HS-5 (cell line): Measurements from ENCODE around the gene DECR2.
"Not testable (repeated sequence)": the region's sequence is repeated elsewhere in the genome, so short reads cannot be mapped to it uniquely, and the experiment has no call there.

ENCODE experiments used
- DNase-seq: peaks from one replicate; pipeline ENCODE4 v3.0.0-alpha.2; 2012; ENCODE audit warnings: low read depth

Gene DECR2

DNA sequence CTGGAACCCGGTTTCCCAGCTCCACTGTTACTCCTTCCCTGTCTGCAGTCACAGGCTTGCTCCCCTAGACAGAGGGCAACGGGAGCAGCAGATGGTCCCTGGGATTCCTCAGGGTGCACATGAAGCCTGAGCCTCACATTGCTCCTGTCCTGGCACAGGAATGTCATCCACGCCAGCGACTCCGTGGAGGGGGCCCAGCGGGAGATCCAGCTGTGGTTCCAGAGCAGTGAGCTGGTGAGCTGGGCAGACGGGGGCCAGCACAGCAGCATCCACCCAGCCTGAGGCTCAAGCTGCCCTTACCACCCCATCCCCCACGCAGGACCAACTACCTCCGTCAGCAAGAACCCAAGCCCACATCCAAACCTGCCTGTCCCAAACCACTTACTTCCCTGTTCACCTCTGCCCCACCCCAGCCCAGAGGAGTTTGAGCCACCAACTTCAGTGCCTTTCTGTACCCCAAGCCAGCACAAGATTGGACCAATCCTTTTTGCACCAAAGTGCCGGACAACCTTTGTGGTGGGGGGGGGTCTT is 1.6 kb upstream of the DECR2 start:
- no peak for DNase-seq

DNA sequence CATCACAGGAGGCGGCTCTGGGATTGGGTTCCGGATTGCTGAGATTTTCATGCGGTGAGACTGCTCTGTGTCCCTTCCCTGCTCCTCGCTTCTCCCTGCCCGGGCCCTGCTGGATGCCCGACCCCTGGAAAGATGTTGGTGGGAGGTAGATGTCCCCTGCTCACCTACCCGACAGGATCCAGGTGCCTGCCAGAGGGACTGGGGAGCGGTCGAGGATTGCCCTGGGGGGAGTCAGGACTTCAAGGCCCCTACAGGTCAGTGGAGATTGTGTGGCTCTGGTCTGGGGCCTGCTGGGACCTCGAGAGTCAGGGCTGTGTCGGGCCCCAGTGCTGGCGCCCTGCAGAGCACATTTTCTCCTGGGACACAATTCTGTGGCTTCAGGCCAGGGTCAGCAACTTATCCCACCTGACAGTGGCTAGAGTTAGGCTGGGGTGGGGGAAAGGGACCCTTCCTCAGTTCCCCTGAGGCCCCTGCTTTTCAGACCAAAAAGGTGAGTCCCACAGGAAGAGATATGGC is 3.3 kb downstream of the DECR2 start:
- DNase-seq = no peak

DNA sequence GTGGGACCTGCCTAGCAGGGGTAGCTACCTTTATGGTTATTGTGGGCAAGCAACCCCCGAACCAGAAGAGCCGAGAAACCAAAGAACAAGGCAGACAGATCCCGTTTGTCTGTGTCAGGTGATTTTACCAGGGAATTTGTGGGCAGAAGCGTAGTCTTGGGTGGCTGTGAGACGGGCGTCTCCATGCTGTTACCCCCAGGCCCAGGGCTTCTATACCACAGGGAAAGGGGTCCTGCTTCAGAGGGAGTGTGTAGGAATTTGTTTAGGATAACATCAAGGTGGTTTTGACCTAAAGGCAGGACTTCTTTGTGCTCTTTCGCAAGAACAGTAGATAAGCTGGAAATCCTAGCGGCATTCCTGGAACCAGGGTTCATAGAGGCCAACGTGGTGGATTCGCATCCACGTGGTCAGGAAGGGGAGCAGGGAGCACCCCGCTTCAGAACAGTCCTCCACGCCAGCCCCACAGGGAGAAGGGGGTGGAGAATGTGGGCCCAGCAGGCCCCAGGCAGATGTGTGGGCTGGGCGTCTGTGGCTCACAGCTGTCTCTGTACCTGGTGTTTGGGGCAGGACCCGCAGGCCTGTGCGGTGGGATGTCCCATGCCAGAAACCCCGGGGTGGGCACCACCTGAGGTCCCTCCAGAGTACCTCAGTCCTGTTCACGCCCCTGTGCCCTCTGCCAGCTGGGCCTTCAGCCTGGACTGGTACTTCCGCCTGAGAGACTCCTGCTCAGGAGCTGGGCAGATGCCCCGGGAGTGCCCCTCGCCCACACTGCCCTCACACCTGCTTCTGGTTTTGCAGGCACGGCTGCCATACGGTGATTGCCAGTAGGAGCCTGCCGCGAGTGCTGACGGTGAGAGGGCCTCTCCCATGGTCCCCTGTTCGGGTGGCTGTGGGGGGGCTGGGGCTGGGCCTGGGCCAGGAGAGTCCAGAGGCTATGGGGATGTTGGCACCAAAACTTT is 4.1 kb downstream of the DECR2 start:
- DNase-seq = no peak

DNA sequence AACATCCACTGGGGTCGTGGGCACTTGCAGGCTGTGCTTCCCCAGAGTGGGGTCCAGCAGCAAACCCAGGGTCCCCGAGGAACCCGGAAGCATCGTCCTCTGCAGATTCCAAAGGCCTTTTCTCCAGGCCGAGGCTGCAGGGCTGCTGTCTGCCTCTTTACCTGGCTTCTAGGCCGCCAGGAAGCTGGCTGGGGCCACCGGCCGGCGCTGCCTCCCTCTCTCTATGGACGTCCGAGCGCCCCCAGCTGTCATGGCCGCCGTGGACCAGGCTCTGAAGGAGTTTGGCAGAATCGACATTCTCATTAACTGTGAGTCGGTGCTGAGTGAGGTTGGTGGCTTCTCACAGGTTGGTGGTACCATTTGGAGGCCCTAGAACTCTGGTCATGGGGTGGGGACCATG is 5.6 kb downstream of the DECR2 start:
- no peak for DNase-seq

DNA sequence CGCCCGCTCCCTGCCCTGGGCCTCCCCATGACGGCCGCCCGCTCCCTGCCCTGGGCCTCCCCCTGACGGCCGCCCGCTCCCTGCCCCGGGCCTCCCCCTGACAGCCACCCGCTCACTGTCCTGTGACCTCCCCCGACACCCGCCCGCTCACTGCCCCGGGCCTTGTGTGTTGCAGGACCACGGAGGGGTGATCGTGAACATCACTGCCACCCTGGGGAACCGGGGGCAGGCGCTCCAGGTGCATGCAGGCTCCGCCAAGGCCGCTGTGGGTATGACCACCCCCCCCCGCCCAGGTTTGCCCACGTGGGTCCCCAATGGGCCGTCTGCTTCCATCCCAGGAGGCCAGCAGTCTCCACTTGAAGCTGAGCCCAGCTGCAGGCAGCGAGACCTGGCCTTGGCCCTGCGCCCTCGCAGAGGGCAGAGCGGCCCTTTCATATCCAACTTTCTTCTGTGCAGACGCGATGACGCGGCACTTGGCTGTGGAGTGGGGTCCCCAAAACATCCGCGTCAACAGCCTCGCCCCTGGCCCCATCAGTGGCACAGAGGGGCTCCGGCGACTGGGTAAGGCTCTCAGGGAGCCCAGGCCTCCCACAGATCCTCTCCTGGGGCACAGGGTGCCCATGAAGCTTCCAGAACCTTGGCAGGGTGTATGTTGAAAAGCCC is 9.0 kb downstream of the DECR2 start:
- no peak for DNase-seq

DNA sequence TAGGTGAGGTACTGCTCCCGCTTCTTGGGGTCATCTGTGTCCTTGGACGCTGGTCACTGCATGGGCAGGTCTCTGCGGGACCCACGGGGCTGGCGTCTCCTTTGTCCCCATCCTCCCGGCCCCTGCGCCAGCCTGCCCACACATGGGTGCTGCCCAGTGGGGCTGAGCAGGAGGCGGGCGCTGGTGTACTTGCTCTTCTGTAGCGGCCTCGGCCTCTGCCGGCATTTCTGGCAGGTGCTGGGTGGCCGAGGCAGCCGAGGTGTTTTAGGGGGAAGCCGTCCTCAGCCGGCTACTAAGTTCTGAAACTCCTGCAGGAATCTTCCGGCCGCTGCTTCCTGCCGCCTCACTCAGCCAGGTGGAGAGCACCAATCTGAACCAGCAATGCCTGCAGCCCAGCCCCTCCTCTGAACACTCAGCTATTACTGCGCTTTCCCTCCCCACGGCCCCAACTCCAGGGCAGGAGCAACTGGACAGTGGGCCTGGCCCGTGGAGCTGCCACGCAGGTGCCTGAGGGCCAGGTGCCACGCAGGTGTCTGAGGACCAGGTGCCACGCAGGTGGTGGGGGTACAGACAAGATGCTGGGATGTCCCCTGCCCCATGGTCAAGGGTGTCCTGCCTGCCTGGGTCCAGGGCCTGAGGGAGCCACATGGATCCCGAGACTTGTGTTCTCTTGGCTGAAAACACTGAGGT is 10.0 kb downstream of the DECR2 start:
- no peak for DNase-seq

DNA sequence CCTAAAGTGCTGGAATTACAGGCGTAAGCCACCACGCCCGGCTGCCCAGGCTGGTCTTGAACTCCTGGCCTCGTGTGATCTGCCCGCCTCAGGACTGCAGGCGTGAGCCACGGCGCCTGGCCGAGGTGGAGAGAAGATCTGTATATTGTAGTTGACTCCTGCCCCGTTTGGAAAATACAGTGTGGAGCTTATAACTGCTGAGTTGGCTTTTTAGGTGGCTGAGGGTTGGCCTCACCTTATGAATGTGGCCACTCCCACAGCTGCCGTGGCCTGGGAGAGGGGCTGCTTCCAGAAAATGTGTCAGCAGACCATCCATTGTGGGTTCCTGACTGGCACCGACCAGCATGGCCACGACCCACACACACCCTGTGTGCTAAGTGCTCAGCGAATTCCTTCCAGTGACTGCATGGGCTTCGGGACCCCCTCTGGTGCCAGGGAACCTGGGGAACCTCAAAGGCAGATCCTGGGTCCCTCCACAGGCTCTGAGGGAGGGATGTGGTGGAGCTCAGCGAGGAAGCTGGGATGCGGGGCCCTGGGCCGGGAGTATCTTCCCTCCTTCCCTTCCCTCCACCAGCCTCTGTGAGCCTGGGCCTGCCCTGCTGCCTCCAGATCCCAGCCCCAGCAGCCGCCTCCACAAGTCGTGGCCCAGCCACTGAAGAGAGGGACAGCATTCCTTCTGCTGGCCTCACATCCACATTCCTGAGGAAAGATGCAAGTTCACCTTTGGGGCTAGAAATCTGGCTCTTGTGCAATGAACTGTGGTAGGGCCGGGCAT is 12.9 kb downstream of the DECR2 start:
- DNase-seq = no peak

DNA sequence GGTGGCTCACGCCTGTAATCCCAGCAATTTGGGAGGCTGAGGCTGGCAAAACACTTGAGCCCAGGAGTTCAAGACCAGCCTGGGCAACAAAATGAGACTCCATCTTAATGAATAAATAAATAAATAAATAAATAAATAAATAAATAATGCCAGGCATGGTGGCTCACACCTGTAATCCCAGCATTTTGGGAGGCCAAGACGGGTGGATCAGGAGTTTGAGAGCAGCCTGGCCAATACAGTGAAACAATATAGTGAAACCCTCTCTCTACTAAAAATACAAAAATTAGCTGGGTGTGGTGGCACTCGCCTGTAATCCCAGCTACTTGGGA is 13.4 kb downstream of the DECR2 start:
- DNase-seq = not testable (repeated sequence)

DNA sequence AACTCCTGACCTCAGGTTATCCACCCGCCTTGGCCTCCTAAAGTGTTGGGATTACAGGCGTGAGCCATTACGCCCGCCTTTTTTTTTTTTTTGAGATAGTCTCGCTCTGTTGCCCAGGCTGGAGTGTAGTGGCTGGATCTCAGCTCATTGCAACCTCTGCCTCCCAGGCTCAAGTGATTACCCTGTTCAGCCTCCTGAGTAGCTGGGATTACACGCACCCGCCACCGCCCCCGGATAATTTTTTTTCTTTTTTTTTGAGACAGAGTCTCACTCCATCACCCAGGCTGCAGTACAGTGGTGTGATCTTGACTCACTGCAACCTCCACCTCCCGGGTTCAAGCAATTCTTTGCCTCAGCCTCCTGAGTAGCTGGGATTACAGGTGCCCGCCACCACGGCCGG is 20.5 kb downstream of the DECR2 start:
- not testable (repeated sequence) for DNase-seq

DNA sequence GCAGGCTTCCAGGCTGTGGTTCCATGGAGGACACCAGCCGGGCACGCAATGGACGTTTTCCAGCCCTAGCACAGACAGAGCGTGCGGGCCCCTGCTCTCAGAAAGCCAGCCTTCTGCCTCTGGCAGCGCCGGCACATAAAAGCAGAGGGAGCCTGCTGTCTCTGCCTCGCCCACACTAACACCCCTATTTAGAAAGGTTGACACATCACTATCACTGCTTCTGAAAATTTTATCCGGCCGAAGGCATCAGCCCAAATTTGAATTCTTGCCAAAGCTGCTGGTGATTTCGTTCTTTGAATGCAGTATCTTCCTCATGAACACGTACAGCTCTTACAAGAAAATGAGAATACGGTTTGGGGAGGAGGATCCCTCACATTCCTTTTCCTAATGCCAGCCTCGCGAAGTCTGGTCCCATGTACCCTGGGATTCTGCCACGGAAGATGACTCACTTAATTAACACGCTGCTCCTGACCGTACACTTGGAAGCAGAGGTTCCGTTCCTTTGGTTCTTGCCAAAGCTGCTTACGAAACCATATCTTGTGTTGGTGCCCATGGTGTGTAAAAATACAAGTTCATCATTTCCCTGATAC is 22.4 kb downstream of the DECR2 start:
- DNase-seq = peak; percentile 97

DNA sequence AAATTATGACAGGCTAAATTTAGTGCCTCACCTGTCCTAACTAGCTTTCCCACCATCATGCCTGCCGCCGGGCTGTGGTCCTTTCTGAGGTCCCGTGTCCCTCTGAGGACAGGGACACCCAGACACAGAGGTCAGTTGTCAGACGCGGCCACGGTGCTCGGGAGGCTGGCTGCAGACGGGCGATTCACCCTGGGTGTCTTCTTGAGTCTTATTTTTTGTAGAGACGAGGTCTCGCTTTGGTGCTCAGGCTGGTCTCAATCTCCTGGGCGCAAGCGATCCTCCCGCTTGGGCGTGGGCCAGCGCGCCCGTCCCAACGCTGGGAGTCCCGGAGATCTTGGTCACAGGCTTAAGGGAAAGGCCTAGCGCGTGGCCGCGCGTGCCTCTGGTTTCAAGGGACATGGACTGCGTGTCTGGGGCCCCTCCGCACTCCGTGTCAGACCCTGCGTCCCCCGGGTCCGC is 23.0 kb downstream of the DECR2 start:
- no peak for DNase-seq

DNA sequence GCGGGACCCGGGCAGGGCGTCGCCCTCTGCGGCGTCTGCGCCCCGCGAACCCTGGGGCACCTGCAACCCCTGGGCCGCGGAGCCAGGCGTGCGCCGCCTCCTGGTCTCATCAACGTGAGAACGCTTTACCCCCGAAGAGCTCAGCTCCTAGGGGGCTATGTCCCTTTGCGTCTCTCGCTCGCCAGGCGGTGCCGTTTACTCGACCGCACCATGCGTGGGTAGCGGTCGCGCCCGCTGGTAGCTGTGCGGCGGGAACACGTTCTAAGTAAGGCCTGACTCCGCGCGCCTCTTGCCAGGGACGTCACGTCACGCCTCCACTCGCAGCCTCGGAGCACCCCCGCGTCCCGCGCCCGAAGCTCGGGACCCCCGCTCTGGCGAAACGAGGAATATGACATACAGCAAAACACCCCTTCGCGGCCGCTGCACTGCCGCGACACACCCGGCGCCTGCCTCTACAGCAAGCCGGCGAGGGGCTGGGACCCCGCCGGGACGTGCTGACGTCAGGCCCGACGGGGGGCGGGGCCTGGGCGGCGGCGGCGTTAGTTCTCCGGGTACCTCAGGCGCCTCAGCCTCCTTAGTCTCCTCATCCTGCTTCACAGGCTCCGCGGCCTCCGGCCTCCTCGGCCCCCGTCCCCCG is 23.5 kb downstream of the DECR2 start, which contains the start of gene RAB11FIP3:
Gene RAB11FIP3 (plus strand): TSS at position 568 of the 637 bp plus-strand sequence. CDS start 358 bp downstream, outside the sequence.
- no peak for DNase-seq

DNA sequence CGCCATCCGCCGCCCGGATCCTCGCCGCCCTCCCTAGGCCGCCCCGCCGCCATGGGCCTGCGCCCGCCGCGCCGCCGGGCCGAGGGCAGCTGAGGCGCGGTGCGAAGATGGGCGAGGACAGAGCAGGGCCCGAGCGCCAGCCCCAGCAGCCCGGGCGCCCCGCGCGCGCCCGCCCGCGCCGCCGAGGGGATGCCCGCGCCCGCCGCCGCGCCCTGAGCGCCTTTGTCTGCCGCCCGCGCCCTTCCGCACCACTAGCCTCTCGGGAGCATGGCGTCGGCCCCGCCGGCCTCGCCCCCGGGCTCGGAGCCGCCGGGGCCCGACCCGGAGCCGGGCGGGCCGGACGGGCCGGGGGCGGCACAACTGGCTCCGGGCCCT is 24.0 kb downstream of the DECR2 start:
- DNase-seq = no peak

DNA sequence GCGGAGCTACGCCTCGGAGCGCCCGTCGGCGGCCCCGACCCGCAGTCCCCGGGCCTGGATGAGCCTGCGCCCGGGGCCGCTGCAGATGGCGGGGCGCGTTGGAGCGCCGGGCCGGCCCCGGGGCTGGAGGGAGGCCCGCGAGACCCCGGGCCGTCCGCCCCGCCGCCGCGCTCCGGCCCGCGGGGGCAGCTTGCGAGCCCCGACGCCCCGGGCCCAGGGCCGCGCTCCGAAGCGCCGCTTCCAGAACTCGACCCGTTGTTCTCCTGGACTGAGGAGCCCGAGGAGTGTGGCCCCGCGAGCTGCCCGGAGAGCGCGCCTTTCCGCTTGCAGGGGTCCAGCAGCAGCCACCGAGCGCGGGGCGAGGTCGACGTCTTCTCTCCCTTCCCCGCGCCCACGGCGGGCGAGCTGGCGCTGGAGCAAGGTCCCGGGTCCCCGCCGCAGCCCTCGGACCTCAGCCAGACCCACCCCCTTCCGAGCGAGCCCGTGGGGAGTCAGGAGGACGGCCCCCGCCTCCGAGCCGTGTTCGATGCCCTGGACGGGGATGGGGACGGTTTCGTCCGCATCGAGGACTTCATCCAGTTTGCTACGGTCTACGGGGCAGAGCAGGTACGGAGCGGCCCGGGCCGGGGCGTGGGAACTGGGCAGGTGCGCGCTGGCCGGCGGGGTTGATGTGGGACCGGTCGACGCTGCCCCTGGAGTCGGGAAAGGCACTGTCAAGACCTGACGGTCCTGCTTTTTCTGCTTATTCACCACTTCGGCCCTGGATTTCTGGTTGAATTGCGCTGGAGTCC is 24.6 kb downstream of the DECR2 start:
- DNase-seq = no peak

DNA sequence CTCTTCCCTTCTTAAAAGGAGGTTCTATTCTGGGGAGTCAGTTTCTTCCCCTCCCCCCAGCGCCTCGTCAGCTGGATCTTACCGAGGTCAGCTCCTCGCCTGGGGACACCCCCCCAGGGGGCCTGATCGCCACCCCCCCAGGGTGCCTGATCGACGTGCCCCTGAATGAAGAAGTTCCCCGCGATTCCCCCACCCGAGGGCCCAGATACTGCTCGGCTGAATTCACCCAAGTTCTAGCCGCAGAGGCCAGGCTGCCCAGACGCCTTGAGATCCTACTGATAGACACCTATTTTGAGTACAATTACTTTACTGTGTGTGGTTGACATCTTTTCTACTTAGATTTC is 25.2 kb downstream of the DECR2 start:
- DNase-seq = no peak

DNA sequence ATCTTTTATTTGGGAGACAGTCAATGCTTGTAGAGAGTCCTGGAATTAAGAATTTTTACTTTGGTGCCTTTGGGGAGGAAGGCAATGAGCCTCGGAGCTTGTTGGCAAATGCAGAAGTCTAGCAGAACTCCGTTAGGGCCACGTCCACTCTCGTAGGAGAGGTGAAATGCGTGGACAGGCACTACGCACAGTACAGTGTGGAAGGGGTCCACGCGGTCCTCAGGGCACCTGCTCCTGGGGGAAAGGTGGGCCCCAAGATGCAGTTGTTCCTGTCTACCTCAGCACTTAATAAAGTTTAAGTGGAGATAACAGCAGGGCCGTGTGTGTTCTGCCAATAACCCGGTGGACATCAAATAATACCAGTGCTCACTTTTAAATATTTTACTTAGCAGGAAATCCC is 25.6 kb downstream of the DECR2 start:
- no peak for DNase-seq

DNA sequence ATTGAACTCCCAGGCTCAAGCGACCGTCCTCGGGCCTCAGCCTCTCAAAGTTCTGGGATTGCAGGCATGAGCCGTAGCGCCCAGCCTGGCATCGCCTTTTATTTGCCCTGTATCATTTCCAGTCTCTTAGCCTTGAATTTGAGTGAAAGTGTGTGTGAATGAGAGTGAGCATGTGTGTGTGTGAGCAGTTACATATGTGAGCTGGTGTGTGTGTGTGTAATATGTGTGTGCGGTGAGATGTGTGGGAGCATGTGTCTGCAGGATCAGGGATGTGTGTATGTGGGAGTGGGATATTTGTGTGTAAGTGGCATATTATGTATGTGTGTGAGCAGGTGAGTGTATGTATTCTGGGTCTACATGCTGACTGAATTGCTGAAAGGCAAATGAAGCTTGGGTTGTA is 29.2 kb downstream of the DECR2 start:
- no peak for DNase-seq

DNA sequence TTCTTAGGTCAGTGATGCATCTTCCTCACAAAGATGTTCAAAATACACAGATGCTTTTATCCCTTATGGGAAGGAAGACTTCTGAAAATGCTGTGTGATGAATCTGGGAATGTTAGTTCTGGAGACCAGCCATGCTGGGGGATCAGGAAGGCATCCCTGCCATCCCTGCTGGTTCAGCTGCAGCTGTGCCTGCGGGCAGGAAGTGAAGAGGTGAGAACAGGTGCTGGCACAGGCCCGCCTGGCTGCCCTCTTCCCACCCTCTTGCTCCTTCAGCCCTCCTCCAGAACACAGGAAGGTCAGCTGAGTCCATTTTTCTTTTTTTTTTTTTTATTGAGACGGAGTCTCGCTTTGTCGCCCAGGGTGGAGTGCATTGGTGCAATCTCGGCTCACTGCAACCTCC is 38.9 kb downstream of the DECR2 start:
- no peak for DNase-seq

DNA sequence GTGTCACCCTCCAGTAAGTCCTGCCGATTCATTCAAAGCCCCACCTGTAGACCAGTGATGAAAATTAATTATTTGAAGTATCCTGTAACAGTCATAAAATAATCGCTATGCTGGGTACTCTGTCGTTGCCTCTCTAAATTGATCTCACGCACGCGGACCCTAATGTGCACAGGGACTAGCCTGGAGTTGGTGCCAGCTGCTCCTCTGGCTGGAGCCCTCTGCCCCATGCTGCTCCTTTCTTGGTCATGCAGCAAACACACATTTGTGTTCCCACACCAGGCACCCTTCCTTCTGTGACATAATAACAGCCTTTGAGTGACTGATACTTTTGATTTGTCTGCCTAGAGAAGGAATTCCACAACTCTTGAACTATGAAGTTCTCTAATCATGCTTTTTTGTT is 39.8 kb downstream of the DECR2 start:
- no peak for DNase-seq

DNA sequence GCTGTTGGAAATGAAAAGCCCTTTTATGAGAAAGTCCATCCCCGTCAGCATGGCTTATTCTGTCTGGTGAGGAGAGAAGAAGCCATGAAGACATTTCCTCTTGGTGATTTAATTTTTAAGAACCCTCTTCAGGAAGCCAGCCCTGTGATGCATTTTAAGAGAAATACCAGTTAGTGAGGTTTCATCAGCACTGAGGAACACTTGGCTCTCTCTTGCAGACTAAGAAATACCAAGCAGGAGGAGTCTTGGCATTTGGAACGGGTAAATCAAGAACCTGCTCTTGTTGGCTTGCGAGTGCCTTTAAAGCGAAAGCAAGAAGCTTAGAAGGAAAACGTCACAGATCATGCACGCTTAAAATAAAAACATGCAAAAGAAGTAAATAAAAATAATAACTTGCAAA is 41.3 kb downstream of the DECR2 start:
- no peak for DNase-seq
